GM19395 (cell line): ENCODE data around the gene CCDC85C.

Experiments
- ATAC-seq: cut with Tn5 transposase; IDR thresholded peaks from one replicate; pipeline ENCODE4 v1.9.1; 2021; ENCODE audit warnings: mild to moderate bottlenecking, moderate library complexity; ENCODE audit not compliant: unreplicated experiment

The CCDC85C gene

GRCh38 chr14:99497341-99497740 lies 106.7 kb downstream of the CCDC85C start:
- ATAC-seq = no peak

GRCh38 chr14:99484106-99484505 lies 119.9 kb downstream of the CCDC85C start:
- ATAC-seq = no peak

GRCh38 chr14:99481745-99482099 lies 122.3 kb downstream of the CCDC85C start:
- no peak for ATAC-seq

- peak; percentile 91 for ATAC-seq
Observed at GRCh38 chr14:99480917-99481744, 122.9 kb downstream of the CCDC85C start, which contains the start of gene CCNK. CCNK (plus strand) TSS chr14:99481409; CDS start chr14:99492678, 11,269 bp downstream.

GRCh38 chr14:99479906-99480869 lies 123.8 kb downstream of the CCDC85C start, which contains the start of gene SETD3:
SETD3 (minus strand) TSS chr14:99480859; CDS start chr14:99465805, 15,054 bp downstream.
- peak; percentile 7 for ATAC-seq

- ATAC-seq = no peak
Observed at GRCh38 chr14:99479160-99479905, 124.7 kb downstream of the CCDC85C start.

- no peak for ATAC-seq
Observed at GRCh38 chr14:99478128-99478527, 125.9 kb downstream of the CCDC85C start.

GRCh38 chr14:99476864-99477263 lies 127.1 kb downstream of the CCDC85C start:
- ATAC-seq = no peak

GRCh38 chr14:99475660-99476059 lies 128.3 kb downstream of the CCDC85C start:
- ATAC-seq = no peak

GRCh38 chr14:99475179-99475578 lies 128.8 kb downstream of the CCDC85C start:
- ATAC-seq = no peak

- ATAC-seq = no peak
Observed at GRCh38 chr14:99473458-99473857, 130.5 kb downstream of the CCDC85C start.

GRCh38 chr14:99472937-99473336 lies 131.1 kb downstream of the CCDC85C start:
- no peak for ATAC-seq

- no peak for ATAC-seq
Observed at GRCh38 chr14:99471731-99472130, 132.3 kb downstream of the CCDC85C start.

GRCh38 chr14:99468836-99469592 lies 135.0 kb downstream of the CCDC85C start:
- ATAC-seq = no peak

GRCh38 chr14:99468081-99468480 lies 135.9 kb downstream of the CCDC85C start:
- ATAC-seq = no peak

GRCh38 chr14:99467336-99468078 lies 136.5 kb downstream of the CCDC85C start:
- ATAC-seq = no peak

GRCh38 chr14:99466758-99467157 lies 137.2 kb downstream of the CCDC85C start:
- ATAC-seq = no peak

GRCh38 chr14:99465288-99465687 lies 138.7 kb downstream of the CCDC85C start:
- no peak for ATAC-seq

- ATAC-seq = no peak
Observed at GRCh38 chr14:99463974-99464373, 140.0 kb downstream of the CCDC85C start.
